Peyer's patch (tissue), 4 donors: ENCODE measurements around the gene MAPK8IP1.

Experiments used
- CTCF ChIP-seq, 6 experiments: fragments of 450-650 bp in 4 of 6; fragments of 200-600 bp in 2 of 6; sonication (generic) in 1 of 6; IDR thresholded peaks; one replicate each; pipeline ENCODE4 v1.5.1; 2017 to 2019; ENCODE audit warnings: antibody characterized with exemption in 6 of 6, mild to moderate bottlenecking in 3 of 6, moderate library complexity in 1 of 6
- POLR2A ChIP-seq, 2 donors: fragments of 450-650 bp; IDR thresholded peaks; one replicate each; pipeline ENCODE4 v1.5.1; 2017; ENCODE audit warnings: antibody characterized with exemption in 2 of 2, mild to moderate bottlenecking in 2 of 2, moderate library complexity in 2 of 2

DNA sequence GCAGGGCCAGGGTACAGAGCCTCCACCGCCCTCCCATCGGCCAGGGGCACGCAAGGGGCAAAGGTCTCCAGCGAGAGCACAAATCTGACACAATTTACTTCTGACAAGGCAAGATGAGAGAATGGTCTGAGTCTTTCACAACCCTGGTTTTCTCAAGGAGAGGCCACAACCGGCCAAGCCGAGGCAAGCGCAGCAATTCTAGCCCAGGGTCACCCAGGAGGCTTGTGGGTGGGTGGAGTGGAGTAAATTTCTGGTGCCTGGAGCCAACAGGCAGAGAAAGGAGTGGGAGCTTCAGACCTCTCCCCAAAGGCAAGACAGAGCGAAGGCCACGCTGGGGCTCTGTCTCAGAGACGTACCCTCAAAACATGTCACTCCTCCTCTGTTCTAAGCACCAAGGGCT lies 46.3 kb downstream of the MAPK8IP1 start:
- no peak for TF ChIP-seq POLR2A (IDR thresholded peaks at IDR 0.05)
- TF ChIP-seq CTCF (IDR thresholded peaks at IDR 0.05), result no peak
